GM20431 (cell line): ENCODE data around the gene INTS3.

Source experiments
- in situ Hi-C: fragments of 300-500 bp; cut with MseI, MboI; formaldehyde crosslinking; loops from one replicate; pipeline ENCODE4 v1.15.0; 2020; ENCODE audit warnings: low sequenced_read_pairs; ENCODE audit not compliant: unreplicated experiment

INTS3 gene, protein sequence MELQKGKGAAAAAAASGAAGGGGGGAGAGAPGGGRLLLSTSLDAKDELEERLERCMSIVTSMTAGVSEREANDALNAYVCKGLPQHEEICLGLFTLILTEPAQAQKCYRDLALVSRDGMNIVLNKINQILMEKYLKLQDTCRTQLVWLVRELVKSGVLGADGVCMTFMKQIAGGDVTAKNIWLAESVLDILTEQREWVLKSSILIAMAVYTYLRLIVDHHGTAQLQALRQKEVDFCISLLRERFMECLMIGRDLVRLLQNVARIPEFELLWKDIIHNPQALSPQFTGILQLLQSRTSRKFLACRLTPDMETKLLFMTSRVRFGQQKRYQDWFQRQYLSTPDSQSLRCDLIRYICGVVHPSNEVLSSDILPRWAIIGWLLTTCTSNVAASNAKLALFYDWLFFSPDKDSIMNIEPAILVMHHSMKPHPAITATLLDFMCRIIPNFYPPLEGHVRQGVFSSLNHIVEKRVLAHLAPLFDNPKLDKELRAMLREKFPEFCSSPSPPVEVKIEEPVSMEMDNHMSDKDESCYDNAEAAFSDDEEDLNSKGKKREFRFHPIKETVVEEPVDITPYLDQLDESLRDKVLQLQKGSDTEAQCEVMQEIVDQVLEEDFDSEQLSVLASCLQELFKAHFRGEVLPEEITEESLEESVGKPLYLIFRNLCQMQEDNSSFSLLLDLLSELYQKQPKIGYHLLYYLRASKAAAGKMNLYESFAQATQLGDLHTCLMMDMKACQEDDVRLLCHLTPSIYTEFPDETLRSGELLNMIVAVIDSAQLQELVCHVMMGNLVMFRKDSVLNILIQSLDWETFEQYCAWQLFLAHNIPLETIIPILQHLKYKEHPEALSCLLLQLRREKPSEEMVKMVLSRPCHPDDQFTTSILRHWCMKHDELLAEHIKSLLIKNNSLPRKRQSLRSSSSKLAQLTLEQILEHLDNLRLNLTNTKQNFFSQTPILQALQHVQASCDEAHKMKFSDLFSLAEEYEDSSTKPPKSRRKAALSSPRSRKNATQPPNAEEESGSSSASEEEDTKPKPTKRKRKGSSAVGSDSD

DNA sequence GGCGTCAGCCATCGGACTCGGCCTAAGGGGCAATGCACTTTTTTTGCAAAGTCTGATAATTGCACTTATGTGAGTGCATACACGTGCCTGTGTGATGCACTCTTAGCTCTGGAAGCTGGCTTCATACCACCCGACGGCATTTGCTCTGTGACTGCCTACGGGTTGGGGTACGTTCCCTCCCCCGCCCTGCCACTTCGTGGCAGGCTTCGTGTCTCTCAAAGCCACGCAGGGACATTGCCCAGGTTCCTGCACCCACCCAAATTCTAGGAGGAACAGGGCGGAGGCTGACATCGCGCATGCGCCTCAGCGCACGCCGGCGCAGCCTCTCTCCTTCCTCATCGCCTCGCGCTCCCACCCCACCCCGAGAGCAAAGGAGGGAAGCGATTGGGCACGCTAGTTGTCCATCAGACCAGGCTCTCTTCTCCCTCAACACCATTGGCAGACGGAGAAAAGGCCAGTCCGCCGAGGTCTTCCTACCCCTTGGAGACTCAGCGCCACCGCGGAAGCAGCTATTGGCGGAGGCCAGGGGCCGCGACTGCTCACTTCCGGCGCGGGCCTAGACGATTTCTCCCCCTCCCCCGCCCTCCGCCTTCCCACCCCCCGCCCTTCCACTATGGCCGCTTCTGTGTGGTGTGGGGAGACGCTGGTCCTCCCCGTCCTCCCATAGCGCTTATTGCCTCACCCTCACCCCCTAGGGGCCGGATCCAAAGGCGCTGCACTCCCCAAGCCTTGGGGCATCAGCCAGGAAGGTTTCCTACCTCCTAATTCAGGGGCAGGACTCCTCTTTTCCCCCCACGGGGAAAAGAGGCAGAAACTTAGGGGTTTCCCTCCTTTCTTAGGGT, at the start of gene INTS3:
TSS of gene INTS3 (plus strand) at position 588 of the 842 bp plus-strand sequence. CDS start 585 bp downstream, outside the sequence.
- in situ Hi-C loops: no loop called here

DNA sequence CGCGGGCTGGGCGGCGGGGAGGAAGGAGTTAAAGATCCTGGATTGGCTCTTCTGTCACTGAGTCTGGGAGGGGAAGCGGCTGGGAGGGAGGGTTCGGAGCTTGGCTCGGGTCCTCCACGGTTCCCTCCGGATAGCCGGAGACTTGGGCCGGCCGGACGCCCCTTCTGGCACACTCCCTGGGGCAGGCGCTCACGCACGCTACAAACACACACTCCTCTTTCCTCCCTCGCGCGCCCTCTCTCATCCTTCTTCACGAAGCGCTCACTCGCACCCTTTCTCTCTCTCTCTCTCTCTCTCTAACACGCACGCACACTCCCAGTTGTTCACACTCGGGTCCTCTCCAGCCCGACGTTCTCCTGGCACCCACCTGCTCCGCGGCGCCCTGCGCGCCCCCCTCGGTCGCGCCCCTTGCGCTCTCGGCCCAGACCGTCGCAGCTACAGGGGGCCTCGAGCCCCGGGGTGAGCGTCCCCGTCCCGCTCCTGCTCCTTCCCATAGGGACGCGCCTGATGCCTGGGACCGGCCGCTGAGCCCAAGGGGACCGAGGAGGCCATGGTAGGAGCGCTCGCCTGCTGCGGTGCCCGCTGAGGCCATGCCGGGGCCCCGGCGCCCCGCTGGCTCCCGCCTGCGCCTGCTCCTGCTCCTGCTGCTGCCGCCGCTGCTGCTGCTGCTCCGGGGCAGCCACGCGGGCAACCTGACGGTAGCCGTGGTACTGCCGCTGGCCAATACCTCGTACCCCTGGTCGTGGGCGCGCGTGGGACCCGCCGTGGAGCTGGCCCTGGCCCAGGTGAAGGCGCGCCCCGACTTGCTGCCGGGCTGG, 49.1 kb upstream of the INTS3 start, which contains the start of gene NPR1:
TSS of gene NPR1 (plus strand) at position 170 of the 818 bp plus-strand sequence. CDS start at position 591, 421 bp downstream.
- in situ Hi-C loops: loop anchor here (10.0 kb wide), 1 partner anchor 66 kb away; no protein-coding TSS in a partner anchor

DNA sequence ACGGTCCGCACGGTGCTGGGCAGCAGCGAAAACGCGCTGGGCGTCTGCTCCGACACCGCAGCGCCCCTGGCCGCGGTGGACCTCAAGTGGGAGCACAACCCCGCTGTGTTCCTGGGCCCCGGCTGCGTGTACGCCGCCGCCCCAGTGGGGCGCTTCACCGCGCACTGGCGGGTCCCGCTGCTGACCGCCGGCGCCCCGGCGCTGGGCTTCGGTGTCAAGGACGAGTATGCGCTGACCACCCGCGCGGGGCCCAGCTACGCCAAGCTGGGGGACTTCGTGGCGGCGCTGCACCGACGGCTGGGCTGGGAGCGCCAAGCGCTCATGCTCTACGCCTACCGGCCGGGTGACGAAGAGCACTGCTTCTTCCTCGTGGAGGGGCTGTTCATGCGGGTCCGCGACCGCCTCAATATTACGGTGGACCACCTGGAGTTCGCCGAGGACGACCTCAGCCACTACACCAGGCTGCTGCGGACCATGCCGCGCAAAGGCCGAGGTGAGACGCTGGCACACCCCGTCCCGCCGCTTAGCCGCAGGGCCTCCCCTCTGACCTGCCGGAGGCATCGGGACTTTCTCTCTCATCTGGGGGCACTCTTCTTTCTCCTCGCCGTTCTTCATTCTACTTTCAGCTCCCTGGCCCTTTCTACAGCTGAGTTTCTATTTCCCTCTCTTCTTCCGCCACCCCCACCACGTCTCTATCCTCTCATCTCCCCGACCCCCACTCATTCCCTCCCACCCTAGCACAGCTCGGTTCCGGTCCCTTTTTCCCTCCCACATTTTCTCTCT, 48.3 kb upstream of the INTS3 start:
- in situ Hi-C loops: loop anchor here (10.0 kb wide), 1 partner anchor 65 kb away; no protein-coding TSS in a partner anchor

DNA sequence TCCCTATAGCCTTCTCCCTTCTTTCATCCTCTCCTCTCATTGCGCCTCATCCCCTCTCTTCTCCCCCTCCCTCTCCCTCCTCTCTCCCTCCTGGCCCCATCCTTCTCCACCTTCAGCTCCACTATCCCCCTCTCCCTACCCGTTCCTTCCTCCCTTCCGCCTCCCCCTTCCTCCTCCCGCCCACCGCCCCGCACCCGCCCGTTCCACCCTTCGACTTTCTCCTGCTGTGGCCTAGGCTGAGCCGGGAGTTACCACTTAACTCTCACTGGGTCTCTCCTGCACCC, 47.8 kb upstream of the INTS3 start:
- in situ Hi-C loops: no loop called here

DNA sequence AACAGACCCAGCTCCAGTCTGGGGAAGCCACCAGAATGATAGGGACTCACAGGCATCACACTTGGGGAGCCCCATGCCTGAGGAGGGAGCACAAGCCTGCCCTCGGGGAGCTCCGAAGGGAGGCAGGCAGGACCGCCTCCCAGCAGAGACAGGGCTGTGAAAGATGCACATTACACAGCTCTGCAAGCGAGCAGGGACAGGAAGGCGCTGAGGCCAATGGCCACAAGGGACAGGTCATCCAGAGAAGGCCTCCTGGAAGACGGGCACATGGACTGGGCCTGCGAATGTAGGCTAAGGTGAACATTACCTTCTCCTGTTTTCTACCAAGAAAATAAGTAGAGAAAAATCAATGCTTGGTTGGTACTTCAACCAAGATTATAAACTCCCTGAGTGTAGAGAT, 45.1 kb upstream of the INTS3 start:
- in situ Hi-C loops: no loop called here

DNA sequence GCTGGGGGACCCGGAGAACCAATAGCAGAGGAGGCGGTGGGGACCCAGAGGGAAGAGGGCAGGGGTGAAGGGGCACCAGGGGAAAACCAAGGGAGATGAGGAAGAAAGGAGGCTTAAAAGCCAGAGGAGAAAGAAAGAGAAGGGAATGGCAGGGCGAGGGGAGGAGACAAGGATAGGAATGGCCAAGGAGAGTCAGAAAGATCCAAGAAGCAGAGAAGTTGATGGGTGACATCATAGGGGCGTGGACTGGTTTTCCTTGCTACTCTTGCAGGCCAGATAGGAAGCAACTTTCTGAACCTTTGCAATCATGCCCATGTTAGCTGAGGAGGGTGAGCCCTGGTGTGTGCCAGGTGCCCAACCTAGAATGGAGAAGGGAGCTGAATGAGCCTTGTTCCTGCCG, 44.0 kb upstream of the INTS3 start:
- in situ Hi-C loops: no loop called here

DNA sequence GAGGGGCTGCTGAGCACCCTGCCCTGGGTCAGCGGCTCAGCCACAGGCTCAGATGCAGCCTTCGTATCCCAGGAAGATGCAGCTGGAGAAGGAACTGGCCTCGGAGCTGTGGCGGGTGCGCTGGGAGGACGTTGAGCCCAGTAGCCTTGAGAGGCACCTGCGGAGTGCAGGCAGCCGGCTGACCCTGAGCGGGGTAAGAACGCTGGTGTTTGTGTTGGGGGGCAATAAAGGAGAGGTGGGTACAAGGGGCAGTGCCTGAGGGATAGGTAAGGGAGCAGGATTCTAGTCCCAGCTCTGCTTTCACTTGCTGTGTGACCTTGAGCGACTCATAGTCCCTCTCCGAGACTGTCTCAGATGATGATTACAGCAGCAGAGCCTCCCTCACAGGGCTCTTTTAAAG, 43.0 kb upstream of the INTS3 start:
- in situ Hi-C loops: no loop called here

DNA sequence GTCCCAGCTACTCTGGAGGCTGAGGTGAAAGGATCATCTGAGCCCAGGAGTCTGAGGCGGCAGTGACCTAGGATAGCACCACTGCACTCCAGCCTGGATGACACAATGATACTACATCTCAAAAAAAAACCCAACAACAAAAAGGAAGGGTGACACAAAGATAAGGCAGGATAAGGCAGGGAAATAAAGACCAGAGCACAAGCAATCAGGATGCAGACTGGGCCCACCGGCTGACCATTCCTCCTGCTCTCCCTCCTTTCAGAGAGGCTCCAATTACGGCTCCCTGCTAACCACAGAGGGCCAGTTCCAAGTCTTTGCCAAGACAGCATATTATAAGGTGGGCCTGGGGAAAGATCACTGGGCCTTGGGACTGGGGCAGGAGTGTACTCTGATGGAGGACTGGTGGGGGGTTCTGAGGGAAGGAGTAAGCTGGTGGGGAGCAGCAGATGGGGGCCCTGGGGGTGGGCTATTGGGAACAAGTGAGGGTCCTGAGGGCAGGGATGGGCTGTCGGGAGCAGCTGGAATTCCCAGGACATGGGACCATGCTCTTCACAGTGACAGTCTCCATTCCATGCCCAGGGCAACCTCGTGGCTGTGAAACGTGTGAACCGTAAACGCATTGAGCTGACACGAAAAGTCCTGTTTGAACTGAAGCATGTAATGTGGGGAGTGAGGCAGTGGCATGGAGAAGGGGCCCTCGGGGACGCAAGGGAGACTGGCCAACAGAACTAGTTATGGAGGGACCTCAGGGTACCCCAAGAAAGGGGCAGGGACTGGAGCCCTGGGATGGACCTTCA, 42.1 kb upstream of the INTS3 start:
- in situ Hi-C loops: no loop called here

DNA sequence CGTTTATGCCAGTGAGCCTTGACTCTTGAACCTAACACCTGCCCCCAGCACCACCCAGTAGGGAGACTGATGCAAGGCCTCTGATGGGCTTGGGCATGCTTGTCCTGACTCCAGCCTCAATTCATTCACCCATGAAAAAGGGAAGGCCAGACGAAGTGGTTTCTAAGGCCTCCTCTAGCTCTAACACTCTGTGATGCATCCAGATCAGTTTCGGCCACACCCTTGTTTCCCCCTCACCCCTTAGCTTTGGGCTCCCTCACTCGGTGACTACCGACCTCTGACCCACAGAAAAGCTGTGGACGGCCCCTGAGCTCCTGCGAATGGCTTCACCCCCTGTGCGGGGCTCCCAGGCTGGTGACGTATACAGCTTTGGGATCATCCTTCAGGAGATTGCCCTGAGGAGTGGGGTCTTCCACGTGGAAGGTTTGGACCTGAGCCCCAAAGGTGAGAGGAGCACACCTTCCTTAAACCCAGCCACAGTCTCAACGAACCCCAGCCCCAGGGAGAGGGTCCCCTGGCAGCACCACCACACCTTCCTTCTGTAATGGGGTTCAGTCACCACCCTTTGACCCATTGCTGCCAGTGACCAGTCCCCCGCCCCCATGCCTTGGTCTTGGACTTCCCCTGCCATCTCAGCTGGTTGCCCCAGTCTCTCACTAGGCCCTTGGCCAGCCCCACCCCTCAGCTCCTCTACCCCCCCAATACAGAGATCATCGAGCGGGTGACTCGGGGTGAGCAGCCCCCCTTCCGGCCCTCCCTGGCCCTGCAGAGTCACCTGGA, 40.3 kb upstream of the INTS3 start:
- in situ Hi-C loops: no loop called here

DNA sequence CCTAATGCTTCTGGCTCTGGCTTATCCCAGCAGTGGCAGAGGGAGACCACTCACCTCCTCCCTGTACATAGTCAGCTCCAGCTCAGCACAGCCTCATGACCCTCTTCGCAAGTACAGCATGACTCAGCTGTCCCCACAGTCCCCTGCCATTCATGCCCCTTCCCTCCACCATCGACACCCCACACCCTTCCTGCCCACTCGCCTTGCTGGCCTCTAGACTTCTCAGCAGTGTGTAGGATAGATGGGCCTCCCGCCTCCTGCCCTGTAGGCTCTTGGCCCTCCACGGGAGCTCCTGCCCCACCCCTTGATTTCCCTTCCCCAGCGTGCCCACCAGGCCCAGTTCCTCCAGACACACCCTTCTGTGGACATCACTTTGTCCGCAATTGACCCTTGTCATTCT, 39.6 kb upstream of the INTS3 start:
- in situ Hi-C loops: no loop called here

DNA sequence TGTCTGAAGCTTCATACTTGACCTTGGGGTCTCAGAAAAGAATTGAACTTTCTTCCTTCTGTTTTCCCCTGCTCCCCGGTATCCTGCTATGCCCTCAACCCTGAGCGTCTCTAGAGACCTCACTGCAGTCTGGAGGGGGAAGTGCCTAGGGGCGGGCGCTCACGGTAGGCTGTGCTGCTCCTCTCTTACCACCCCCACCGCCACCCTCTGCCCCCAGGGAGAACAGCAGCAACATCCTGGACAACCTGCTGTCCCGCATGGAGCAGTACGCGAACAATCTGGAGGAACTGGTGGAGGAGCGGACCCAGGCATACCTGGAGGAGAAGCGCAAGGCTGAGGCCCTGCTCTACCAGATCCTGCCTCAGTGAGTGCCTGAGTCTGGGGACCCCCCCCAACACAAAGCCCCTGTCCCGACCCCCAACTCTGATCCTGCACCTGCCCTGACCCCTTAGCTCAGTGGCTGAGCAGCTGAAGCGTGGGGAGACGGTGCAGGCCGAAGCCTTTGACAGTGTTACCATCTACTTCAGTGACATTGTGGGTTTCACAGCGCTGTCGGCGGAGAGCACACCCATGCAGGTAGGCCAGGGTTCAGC, 39.0 kb upstream of the INTS3 start:
- in situ Hi-C loops: no loop called here

DNA sequence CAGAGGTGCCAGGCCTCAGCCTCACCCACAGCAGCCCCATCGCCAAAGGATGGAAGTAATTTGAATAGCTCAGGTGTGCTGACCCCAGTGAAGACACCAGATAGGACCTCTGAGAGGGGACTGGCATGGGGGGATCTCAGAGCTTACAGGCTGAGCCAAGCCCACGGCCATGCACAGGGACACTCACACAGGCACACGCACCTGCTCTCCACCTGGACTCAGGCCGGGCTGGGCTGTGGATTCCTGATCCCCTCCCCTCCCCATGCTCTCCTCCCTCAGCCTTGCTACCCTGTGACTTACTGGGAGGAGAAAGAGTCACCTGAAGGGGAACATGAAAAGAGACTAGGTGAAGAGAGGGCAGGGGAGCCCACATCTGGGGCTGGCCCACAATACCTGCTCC, 34.4 kb upstream of the INTS3 start:
- in situ Hi-C loops: no loop called here

DNA sequence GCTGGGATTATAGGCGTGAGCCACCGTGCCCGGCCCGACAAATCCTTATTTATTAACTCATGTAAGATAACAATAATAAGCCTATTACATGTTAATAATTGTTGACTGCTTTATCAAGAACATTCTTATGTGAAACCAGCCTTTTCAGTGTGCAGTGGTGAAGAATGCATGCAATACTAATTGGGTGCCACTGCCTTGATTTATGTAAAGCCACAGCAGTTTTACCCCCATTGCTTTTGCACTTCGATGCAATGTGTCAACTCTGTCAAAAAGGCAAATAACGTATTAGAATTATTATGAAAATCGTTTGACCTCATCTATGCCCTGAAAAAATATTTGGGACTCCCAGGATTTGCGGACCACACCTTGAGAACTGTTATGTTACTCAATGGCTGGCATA, 31.1 kb upstream of the INTS3 start:
- in situ Hi-C loops: no loop called here

DNA sequence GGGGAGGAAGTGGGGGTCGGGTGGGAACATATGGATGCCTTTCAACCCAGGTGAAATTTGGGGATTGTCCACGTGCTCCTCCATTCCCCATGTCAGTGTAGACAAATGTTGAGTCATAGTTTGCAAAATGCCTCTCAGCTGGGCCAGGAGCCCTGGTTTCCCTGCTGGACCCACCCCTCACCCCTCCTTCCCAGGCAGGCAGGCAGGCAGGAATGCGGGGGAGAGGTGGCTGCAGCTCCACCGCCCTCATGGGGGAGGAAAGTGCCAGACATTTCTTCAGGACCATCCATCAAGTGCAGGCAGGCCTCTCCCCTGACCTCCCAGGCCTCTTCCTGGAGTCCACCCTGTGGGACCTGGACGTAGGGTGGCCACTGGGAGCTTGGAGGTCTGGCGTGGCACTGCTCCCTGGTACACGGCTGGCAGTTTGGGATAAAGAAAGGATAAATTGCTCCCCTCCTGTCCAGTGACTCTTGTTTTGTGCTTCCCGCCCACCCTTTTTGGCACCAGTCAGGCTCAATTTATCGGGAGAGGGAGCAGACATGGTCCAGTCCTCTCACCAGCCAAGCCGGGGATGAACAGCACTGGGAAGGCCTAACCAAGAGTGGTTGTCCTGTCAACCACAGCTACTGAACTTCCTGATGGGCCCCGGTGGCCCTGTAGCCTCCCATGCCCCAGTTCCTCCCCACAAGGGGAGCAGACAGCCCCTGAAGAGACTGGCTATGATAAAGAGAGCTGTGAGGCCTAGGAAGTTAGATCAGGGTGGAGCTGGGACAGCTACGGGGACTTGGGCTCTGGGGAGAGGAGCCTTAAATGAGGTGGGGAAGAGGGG, 30.4 kb upstream of the INTS3 start:
- in situ Hi-C loops: no loop called here

DNA sequence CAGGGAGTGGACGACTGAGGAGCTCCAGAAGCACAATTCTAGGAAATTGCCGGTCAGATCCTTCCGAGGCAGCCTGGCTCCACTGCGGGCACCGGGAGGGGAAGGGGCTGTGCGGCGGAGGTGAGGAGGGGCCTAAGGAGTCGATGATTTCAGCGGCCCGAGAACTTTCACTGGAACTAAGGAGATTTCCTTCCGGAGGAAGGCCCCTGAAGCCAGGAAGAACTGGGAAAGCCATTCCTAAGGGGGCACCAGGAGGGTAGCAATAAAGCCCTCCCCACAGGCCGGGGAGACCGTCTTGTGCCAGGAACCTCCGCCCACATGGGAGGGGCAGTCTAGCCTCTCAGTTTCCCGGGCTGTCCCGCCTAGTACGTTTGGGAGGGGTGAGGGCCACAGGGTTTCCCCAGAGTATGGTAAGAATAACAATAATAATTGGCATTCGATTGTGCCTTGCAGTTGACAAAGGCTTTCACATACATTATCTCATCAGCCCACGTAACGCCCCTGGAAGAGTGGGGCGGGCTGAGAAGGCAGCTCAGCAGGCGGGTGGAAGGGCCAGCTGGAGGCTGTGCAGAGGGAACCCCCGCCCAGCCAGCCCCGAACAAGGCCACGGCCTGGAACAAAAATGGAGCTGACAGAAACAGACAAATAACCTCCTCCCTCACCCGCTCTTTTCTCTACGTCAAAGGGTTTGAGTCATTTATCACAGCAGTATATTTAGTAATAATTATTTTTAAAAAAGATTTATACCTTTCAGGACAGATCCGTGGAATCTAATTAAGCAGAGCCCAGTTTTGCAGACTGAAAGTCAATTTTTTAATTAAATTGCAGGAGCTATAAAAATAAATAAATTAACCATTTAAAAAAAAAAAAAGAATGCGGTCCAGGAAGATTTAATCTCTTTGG, 29.6 kb upstream of the INTS3 start:
- in situ Hi-C loops: no loop called here
